Endodermal cell (in vitro differentiated cells): Measurements from ENCODE around the gene MB21D2. TPM values are rescaled to one million over a fixed set of nuclear protein-coding genes. Genes with fewer than 3 reads are reported as not detected.

ENCODE experiments used
- DNase-seq: peaks from one replicate; pipeline ENCODE4 v3.0.0-alpha.2; 2017
- H3K27ac ChIP-seq: 2 replicates; pipeline ENCODE4 v1.5.1; 2013; ENCODE audit warnings: mild to moderate bottlenecking, low read depth, low read length, moderate library complexity
- H3K27me3 ChIP-seq: 2 replicates; pipeline ENCODE4 v1.6.1; 2013; ENCODE audit warnings: mild to moderate bottlenecking, low read length, moderate library complexity; ENCODE audit not compliant: insufficient read depth, control insufficient read depth, poor library complexity, severe bottlenecking
- H3K36me3 ChIP-seq: 2 replicates; pipeline ENCODE4 v1.7.0; 2013; ENCODE audit warnings: mild to moderate bottlenecking, low read length, moderate library complexity; ENCODE audit not compliant: control insufficient read depth, insufficient read depth
- H3K4me1 ChIP-seq: one replicate; pipeline ENCODE4 v1.7.0; 2013; ENCODE audit warnings: low read length; ENCODE audit not compliant: control insufficient read depth, insufficient read depth
- H3K4me3 ChIP-seq: 2 replicates; pipeline ENCODE4 v1.5.1; 2013; ENCODE audit warnings: mild to moderate bottlenecking, low read length, moderate library complexity
- H3K9ac ChIP-seq: 2 replicates; pipeline ENCODE4 v1.6.1; 2013; ENCODE audit warnings: mild to moderate bottlenecking, low read length, moderate library complexity; ENCODE audit not compliant: poor library complexity, severe bottlenecking; ENCODE audit errors: extremely low read depth
- H3K9me3 ChIP-seq: 2 replicates; pipeline ENCODE4 v1.6.1; 2013; ENCODE audit warnings: mild to moderate bottlenecking, low read length, moderate library complexity; ENCODE audit not compliant: control insufficient read depth
- H3K27ac Mint-ChIP-seq: 2 replicates; pipeline ENCODE4 v1.8.0; 2020; ENCODE audit warnings: mixed read lengths
- H3K27me3 Mint-ChIP-seq: 2 replicates; pipeline ENCODE4 v1.8.0; 2021; ENCODE audit warnings: mild to moderate bottlenecking, mixed read lengths; ENCODE audit not compliant: insufficient read depth
- H3K36me3 Mint-ChIP-seq: 2 replicates; pipeline ENCODE4 v1.8.0; 2020; ENCODE audit warnings: low read depth, mixed read lengths
- H3K4me1 Mint-ChIP-seq: 2 replicates; pipeline ENCODE4 v1.8.0; 2020; ENCODE audit warnings: mixed read lengths
- H3K4me3 Mint-ChIP-seq: 2 replicates; pipeline ENCODE4 v1.8.0; 2020; ENCODE audit warnings: mild to moderate bottlenecking, moderate library complexity, mixed read lengths
- H3K9me3 Mint-ChIP-seq: 2 replicates; pipeline ENCODE4 v1.8.0; 2020; ENCODE audit warnings: mild to moderate bottlenecking, mixed read lengths
- WGBS, 2 experiments: methylation state at CpG; one replicate each; pipeline versions ENCODE4 v1.1.5 to v1.1.7; 2013; ENCODE audit warnings: missing lambda C conversion rate in 2 of 2, mixed read lengths in 1 of 2; ENCODE audit not compliant: insufficient coverage in 1 of 2, insufficient read length in 1 of 2; 5-methylcytosine and 5-hydroxymethylcytosine counted together
- total RNA-seq, 2 donors: library from RNA; stranded (reverse); fragmentation: NEBNext Ultra II Directional in 1 of 2; extraction: Animal tissue kit (Norgen Biotek cat#: 25700) in 1 of 2; gene quantifications; 2 replicates in 1 of 2; 3 replicates in 1 of 2; pipeline ENCODE4 v1.2.1, GENCODE V29; 2021
- TF ChIP-seq, protein P1 (sequence below): fragments of 200-600 bp; sonication (generic); conservative IDR thresholded peaks from 2 replicates; pipeline ENCODE4 v1.5.0; 2021; ENCODE audit warnings: antibody characterized with exemption, mild to moderate bottlenecking

Gene MB21D2
- total RNA-seq, 2 donors from 2014 or later = 5.7 to 6.9 TPM

DNA sequence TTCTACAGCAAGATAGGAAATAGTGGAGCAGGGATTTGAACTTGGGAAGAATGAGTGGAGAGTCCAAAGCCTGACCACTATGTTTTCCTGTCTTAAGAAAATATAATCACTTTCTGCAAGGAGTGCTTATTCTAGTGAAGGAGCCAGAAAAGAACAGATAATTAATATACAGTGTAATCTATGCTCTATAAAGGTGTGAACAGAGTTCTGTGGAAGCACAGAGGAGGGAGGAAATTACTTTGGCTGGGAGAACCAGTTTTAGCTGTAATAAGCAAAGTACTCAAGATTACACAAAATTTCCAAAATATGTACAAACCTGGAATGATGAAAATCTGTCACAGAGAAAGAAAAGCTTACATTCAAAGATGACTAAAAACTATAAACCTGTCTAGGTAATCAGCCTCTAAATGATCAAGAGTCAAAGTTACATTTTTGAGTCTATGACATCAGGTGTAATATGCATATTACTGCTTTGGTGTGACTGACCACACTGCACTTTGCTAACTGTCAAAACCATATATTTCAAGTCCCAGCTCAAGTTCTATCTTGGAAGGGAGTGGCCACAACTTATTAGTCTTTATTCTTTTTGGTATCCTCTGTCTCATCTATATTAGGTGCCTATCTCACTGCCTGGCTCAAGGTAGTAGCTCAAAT lies 40.7 kb upstream of the MB21D2 start:
- Histone ChIP-seq H3K4me1 (no peaks in the 10 kb centered on the region), H3K36me3 (no peaks in the 10 kb centered on the region), H3K9ac (no peak overlapping the region), H3K9me3 (no peaks in the 10 kb centered on the region), H3K27ac (no peak overlapping the region), H3K27me3 (no peaks in the 10 kb centered on the region), H3K4me3 (no peak overlapping the region)
- Mint-ChIP-seq H3K36me3 (no peaks in the 10 kb centered on the region), H3K4me3 (no peak overlapping the region), H3K27ac (no peak overlapping the region), H3K9me3 (peaks cover 1% of the 10 kb centered on the region), H3K4me1 (no peaks in the 10 kb centered on the region), H3K27me3 (no peaks in the 10 kb centered on the region)
- DNase-seq = no peak
- TF ChIP-seq, protein P1, sequence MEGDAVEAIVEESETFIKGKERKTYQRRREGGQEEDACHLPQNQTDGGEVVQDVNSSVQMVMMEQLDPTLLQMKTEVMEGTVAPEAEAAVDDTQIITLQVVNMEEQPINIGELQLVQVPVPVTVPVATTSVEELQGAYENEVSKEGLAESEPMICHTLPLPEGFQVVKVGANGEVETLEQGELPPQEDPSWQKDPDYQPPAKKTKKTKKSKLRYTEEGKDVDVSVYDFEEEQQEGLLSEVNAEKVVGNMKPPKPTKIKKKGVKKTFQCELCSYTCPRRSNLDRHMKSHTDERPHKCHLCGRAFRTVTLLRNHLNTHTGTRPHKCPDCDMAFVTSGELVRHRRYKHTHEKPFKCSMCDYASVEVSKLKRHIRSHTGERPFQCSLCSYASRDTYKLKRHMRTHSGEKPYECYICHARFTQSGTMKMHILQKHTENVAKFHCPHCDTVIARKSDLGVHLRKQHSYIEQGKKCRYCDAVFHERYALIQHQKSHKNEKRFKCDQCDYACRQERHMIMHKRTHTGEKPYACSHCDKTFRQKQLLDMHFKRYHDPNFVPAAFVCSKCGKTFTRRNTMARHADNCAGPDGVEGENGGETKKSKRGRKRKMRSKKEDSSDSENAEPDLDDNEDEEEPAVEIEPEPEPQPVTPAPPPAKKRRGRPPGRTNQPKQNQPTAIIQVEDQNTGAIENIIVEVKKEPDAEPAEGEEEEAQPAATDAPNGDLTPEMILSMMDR = no peak

DNA sequence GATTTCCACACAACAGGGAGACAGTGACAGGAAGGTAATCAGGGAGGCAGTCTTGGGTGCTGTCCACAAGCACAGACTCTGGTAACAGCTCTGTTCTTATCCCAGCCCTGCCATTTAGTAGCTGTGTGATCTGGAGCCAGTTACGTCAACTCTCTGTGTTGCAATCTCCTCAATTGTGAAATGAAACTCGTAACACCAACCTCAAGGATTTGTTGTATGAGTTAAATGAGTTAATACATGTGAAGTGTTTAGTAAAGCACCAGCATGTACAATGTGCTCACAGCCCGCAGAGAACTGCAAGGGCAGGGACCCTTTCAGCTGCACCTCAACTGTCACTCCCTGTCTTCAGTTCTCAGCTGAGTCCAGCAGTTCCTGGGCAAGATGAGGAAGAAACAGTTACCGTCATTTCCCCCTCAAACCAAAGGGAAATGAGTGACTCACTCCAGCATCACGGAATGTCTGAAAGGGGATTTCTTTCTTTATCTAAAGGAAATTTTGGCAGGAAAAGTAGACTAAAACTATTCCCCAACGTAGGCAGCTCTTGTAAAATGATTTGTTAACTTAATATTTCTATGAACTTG lies 39.9 kb upstream of the MB21D2 start:
- no peaks in the 10 kb centered on the region for H3K36me3 Mint-ChIP-seq
- peaks cover 4% of the 10 kb centered on the region for H3K9me3 Mint-ChIP-seq
- no peaks in the 10 kb centered on the region for H3K9me3 ChIP-seq
- no peak overlapping the region for H3K27ac ChIP-seq
- H3K27me3 Mint-ChIP-seq = no peaks in the 10 kb centered on the region
- no peaks in the 10 kb centered on the region for H3K4me1 Mint-ChIP-seq
- H3K36me3 ChIP-seq = no peaks in the 10 kb centered on the region
- H3K27me3 ChIP-seq = no peaks in the 10 kb centered on the region
- 89 to 100% methylated on average over 2 to 5 of the region's 6 CpGs for WGBS, 2 experiments
- no peaks in the 10 kb centered on the region for H3K4me1 ChIP-seq
- no peak for DNase-seq
- no peak overlapping the region for H3K4me3 ChIP-seq
- TF ChIP-seq, protein P1 = no peak
- H3K9ac ChIP-seq = no peak overlapping the region
- no peak overlapping the region for H3K27ac Mint-ChIP-seq
- no peak overlapping the region for H3K4me3 Mint-ChIP-seq

DNA sequence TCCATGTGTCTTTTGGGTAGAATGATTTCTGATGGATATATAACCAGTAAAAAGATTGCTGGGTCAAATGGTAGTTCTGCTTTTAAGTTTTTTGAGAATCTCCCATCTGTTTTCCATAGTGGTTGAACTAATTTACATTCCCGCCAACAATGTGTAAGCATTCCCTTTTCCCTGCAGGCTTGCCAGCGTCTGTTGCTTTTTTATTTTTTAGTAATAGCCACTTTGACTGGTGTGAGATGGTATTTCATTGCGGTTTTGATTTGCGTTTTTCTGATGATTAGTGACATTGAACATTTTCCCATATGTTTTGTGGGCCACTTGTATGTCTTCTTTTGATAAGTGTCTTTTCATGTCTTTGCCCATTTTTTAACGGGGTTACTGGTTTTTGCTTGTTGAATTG lies 36.3 kb upstream of the MB21D2 start:
- Histone ChIP-seq H3K4me3 (no peak overlapping the region), H3K27me3 (no peaks in the 10 kb centered on the region), H3K9me3 (no peaks in the 10 kb centered on the region), H3K9ac (no peak overlapping the region), H3K36me3 (no peaks in the 10 kb centered on the region), H3K4me1 (no peaks in the 10 kb centered on the region), H3K27ac (no peak overlapping the region)
- TF ChIP-seq, protein P1 = no peak
- Mint-ChIP-seq H3K27me3 (no peaks in the 10 kb centered on the region), H3K36me3 (no peaks in the 10 kb centered on the region), H3K4me3 (no peak overlapping the region), H3K4me1 (no peaks in the 10 kb centered on the region), H3K9me3 (peaks cover 3% of the 10 kb centered on the region), H3K27ac (no peak overlapping the region)
- no peak for DNase-seq
- 91 to 100% methylated on average over 1 to 5 of the region's 5 CpGs for WGBS, 2 experiments
